ENCODE data around the gene MANSC1.
"Not testable (repeated sequence)": the region's sequence is repeated elsewhere in the genome, so short reads cannot be mapped to it uniquely, and the experiment has no call there.

Gene MANSC1

DNA sequence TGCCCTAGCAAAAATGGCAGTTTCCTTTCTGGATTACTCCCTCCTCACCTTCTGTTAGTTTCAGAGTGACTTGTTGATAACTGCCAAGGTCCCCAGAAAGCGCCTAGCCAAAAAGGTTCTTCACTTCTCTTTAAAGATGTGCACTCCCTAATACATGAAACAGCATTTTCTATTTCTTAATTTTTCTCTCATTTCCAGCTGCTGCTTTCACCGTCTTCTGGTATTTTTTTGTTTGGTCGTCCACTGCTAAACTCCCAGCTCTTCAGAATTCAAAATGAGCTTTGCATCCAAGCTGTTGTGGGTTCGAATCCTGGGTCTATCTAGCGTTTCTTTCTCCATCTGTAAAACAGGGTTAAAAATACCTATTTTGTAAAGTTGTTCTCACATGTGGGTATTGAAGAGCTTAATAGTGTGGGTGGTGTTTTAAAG lies 6.4 kb upstream of the MANSC1 start:
- peak overlapping the region; percentile 97 for H3K27ac Mint-ChIP-seq
- DNase-seq, result no peak
- H3K36me3 Mint-ChIP-seq, result peaks cover 9% of the 10 kb centered on the region
- peak overlapping the region; percentile 90 for H3K4me3 Mint-ChIP-seq
- CTCF ChIA-PET, result interaction anchor here (2.2 to 2.6 kb wide), 3 partner anchors 7 to 22 kb away, joined by 9 to 23 read pairs (median 14); partner anchors contain the start of gene MANSC1
- H3K27me3 Mint-ChIP-seq, result no peaks in the 10 kb centered on the region
- no peaks in the 10 kb centered on the region for H3K9me3 Mint-ChIP-seq
- peaks cover 54% of the 10 kb centered on the region for H3K4me1 Mint-ChIP-seq

DNA sequence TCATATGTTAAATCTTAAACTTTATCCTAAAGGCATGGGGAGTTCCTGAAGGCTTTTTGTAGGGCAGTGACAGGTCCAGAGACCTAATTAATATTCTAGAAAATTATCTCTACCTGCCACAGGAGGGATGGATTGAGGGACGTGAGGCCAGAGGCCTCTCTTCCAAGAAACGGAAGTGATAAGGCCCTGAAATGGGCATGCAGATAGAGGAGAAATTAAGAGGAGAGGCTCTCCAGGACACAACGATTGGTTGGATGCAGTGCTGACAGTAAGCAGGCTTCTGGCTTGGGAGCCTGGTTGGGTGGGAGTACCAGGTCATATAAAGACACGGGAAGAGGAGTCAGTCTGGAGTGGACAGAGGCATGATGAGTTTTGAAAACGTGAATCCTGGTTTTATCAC lies 3.8 kb upstream of the MANSC1 start:
- Mint-ChIP-seq H3K4me1 (peaks cover 55% of the 10 kb centered on the region), H3K36me3 (peaks cover 2% of the 10 kb centered on the region), H3K9me3 (no peaks in the 10 kb centered on the region), H3K27ac (peak overlapping the region; percentile 4), H3K4me3 (no peak overlapping the region), H3K27me3 (no peaks in the 10 kb centered on the region)
- CTCF ChIA-PET, result no interaction called here
- DNase-seq, result no peak

DNA sequence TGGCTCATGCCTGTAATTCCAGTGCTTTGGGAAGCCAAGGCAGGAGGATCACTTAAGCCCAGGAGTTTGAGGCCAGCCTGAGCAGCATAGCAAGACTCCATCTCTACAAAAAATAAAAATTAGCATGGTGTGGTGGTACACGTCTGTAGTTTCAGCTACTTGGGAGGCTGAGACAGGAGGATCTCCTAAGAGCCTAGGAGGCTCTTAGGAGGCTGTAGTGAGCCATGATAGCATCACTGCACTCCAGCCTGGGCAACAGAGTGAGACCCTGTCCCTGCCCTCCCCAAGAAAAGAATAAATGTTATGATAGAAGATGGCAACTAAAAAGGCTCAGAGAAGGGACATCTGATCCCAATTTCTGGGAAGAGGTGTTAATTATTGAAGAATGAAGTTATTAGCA lies 3.2 kb upstream of the MANSC1 start:
- Mint-ChIP-seq H3K4me1 (peaks cover 51% of the 10 kb centered on the region), H3K9me3 (no peaks in the 10 kb centered on the region), H3K4me3 (no peak overlapping the region), H3K36me3 (peaks cover 2% of the 10 kb centered on the region), H3K27me3 (no peaks in the 10 kb centered on the region), H3K27ac (no peak overlapping the region)
- CTCF ChIA-PET, result no interaction called here
- DNase-seq, result no peak

DNA sequence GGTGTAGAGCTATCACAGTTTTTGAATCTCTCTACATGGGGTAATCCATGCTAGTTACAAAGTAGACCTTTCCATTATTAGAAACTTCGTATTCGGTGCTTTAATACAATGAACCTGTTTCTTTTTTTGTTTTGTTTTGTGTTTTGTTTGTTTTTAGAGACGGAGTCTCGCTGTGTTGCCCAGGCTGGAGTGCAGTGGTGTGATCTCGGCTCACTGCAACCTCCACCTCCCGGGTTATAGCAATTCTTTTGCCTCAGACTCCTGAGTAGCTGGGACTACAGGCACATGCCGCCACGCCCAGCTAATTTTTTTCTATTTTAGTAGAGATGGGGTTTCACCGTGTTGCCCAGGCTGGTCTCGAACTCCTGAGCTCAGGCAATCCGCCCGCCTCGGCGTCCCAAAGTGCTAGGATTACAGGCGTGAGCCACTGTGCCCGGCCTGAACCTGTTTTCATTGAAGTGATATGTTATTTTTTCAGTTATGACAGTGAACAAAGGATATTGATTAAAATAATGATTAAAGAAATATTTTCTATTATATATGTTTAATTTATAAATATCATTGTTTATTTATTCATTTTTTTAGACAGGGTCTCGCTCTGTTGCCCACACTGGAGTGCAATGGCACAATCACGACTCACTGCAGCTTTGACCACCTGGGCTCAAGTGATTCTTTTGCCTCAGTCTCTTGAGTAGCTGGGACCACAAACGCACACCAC lies 1.6 kb upstream of the MANSC1 start:
- CTCF ChIA-PET, result interaction anchor here (0.6 to 3.7 kb wide), 4 partner anchors 9 to 434 kb away, joined by 3 to 18 read pairs (median 4); partner anchors contain the start of gene APOLD1
- H3K4me1 Mint-ChIP-seq, result peaks cover 51% of the 10 kb centered on the region
- H3K27ac Mint-ChIP-seq, H3K9me3 Mint-ChIP-seq, H3K4me3 Mint-ChIP-seq, DNase-seq, H3K27me3 Mint-ChIP-seq, H3K36me3 Mint-ChIP-seq: not testable (repeated sequence)

DNA sequence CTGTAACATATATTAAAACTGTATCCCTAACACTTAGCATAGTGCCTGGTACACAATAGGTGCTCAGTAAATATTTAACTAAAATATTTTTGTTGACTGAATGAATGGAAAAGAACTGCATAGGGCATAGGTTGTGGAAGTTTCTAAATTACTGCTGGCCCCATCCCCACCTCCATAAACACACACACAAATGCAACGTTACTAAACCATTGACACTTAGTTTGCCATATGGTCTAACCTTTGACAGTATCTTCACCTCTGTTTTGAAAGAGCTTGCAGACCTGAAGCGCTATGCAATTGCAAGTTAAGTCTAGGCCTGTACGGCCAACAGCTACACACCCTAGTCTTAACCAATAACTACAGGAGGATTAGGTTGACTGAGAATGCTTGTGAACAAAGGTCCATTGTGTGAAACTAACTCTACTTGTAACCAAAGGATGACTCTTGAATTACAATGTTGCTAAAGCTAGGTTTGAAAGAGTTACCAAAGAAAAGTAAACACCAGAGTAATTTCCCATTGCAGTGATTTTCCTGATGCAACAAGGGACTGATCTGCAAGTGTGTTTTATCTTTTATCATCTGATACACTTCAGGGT lies 924 bp upstream of the MANSC1 start:
- H3K4me3 Mint-ChIP-seq, result peak overlapping the region; percentile 69

DNA sequence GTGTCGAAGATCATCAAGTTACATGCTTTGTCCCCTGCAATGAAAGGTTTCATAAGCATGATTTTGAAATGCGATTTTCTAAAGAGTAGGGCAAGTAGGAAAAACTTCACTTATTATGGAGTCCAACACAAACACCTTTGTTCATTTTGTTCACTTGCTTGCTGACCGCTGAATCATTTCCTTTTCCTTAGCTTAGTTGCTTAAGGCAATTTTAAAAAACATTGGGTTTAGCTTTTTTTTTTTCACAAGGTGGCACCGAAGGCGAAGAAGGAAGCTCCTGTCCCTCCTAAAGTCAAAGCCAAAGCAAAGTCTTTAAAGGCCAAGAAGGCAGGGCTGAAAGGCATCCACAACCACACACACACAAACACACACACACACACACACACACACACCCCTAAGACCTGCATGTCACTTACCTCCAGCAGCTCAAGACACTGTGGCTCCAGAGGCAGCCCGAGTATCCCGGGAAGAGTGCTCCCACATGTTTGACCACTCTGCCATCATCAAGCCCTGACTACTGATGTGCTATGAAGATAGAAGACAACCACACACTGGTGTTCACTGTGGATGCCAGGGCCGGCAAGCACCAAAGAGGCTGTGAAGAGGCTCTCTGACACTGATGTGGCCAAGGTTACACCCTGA lies 11.4 kb downstream of the MANSC1 start:
- no peaks in the 10 kb centered on the region for H3K27me3 Mint-ChIP-seq
- DNase-seq, result no peak
- H3K9me3 Mint-ChIP-seq, result no peaks in the 10 kb centered on the region
- peaks cover 28% of the 10 kb centered on the region for H3K4me1 Mint-ChIP-seq
- CTCF ChIA-PET, result interaction anchor here (0.7 kb wide), 1 partner anchor 1708 kb away, joined by 3 read pairs; no protein-coding TSS in a partner anchor
- no peaks in the 10 kb centered on the region for H3K36me3 Mint-ChIP-seq
- no peak overlapping the region for H3K27ac Mint-ChIP-seq
- no peak overlapping the region for H3K4me3 Mint-ChIP-seq

More for the DNA sequence above, 924 bp upstream of the MANSC1 start:
- DNase-seq, result no peak
- peak overlapping the region; percentile 19 for H3K27ac Mint-ChIP-seq
- H3K9me3 Mint-ChIP-seq, result no peaks in the 10 kb centered on the region
- H3K27me3 Mint-ChIP-seq, result no peaks in the 10 kb centered on the region
- H3K4me1 Mint-ChIP-seq, result peaks cover 45% of the 10 kb centered on the region
- CTCF ChIA-PET, result interaction anchor here (0.6 to 3.7 kb wide), 3 partner anchors 10 to 21 kb away, joined by 3 to 18 read pairs (median 3); no protein-coding TSS in a partner anchor
- no peaks in the 10 kb centered on the region for H3K36me3 Mint-ChIP-seq

DNA sequence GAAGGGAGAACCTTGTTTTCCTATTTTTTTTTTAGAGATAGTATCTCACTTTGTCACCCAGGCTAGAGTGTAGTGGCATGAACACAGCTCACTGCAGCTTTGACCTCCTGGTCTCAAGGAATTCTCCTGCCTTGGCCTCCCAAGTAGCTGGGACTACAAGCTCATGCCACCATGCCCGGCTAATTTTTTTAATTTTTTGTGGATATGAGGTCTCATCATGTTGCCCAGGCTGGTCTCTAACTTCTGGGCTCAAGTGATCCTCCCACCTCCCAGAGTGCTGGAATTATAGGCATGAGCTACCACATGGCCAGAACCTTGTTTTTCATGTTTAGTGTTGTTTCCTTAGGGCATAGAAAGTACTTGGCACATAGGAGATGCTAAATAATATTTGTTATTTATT lies 13.5 kb downstream of the MANSC1 start:
- H3K4me1 Mint-ChIP-seq, result peaks cover 31% of the 10 kb centered on the region
- H3K27me3 Mint-ChIP-seq, result peaks cover 11% of the 10 kb centered on the region
- no peak overlapping the region for H3K4me3 Mint-ChIP-seq
- H3K9me3 Mint-ChIP-seq, result no peaks in the 10 kb centered on the region
- CTCF ChIA-PET, result interaction anchor here (0.7 to 1.5 kb wide), 6 partner anchors 12 to 747 kb away, joined by 3 to 5 read pairs (median 4); partner anchors contain the start of gene MANSC1
- no peaks in the 10 kb centered on the region for H3K36me3 Mint-ChIP-seq
- DNase-seq, result no peak
- no peak overlapping the region for H3K27ac Mint-ChIP-seq

DNA sequence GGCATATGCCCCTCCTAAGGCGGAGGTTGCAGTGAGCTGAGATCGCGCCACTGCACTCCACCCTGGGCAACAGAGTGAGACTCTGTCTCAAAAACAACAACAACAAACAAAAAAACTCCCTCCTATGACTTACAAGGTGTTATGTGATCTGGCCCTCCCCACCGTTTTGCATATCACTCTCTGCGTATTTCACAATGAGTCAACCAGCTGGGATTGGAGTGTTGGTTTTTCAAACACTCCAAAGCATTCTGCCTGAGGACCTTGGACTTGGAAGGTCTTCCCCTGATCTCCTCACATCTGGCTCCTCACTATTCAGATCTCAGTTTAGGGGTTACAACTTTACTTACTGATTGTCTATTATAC lies 14.0 kb downstream of the MANSC1 start:
- DNase-seq, result no peak
- no peaks in the 10 kb centered on the region for H3K36me3 Mint-ChIP-seq

DNA sequence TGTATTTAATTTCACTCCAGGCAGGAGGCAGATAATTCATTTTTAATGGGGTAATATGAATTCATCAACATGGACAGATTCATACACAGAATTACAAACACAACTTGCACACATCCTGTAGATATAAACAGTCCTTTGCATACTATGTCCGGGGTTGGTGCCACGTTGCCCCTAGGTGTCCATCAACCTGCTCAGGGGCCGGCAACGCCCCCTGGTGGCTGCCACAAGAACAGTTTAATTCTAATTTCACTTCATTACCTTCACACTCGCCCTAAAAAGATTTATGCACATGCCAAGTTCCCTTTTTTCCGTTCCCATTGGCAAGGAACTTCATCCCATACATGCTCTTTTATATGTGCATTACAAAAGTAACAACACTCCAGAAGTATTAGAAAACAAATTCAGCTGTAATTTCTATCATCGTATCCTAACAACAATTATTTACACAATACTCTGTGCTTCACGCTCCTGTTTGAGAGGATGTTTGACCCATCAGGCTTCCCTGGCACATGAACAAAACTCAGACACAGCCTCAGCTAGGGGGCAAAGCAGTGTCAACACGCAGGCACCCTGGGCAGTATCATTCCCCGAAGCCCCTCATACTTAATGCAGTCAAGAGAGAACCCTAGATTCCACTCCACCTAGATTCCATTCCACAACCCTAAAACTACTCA lies 15.5 kb downstream of the MANSC1 start:
- Mint-ChIP-seq H3K9me3 (no peaks in the 10 kb centered on the region), H3K36me3 (no peaks in the 10 kb centered on the region), H3K4me3 (no peak overlapping the region), H3K27ac (no peak overlapping the region), H3K4me1 (peaks cover 31% of the 10 kb centered on the region), H3K27me3 (peaks cover 21% of the 10 kb centered on the region)
- CTCF ChIA-PET, result interaction anchor here (0.6 to 3.5 kb wide), 13 partner anchors 9 to 754 kb away, joined by 3 to 23 read pairs (median 3); partner anchors contain the start of genes BORCS5 and MANSC1
- DNase-seq, result peak; percentile 70

More for the DNA sequence above, 14.0 kb downstream of the MANSC1 start:
- Mint-ChIP-seq H3K9me3 (no peaks in the 10 kb centered on the region), H3K4me1 (peaks cover 31% of the 10 kb centered on the region), H3K27ac (no peak overlapping the region), H3K27me3 (peaks cover 15% of the 10 kb centered on the region), H3K4me3 (no peak overlapping the region)
- CTCF ChIA-PET, result interaction anchor here (0.7 to 1.5 kb wide), 5 partner anchors 13 to 746 kb away, joined by 3 to 5 read pairs (median 3); partner anchors contain the start of gene MANSC1

DNA sequence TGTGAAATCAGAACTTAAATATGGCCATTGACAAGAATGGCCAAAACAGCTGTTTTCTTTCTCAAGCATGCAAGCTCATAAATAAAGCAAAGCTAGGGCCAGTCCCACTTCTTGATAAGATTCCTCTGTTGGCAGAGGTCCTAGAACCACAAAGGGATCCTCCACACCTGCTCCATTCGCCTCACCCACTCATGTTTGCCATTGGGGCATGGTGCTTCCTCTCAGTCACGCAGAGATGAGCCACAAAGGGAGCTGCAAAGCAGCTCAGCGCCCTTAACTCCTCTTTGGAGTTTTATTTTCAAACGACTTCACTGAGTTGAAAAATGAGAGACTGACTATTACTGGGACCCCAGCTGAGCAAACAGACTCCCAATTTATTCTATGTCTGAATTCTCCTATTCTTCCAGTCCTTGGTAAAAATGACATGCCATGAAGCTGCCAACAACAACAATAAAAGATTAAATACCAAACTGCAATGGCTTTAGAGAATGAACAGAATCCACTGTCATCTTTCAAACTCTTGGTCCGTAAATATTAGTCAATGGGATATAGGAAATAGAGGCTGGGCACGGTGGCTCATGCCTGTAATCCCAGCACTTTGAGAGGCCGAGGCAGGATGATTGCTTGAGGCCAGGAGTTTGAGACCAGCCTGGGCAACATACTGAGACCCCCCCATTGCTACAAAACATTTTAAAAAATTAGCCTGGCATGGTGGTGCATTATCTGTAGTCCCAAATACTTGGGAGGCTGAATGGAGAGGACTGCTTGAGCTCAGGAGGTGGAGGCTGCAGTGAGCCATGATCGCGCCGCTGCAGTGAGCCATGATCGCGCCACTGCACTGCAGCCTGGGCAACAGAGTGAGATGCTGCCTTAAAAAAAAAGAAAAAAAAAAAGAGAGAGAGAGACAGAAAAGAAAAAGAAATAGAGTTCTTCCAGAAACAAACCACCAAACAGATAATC lies 16.4 kb downstream of the MANSC1 start:
- H3K36me3 Mint-ChIP-seq, result no peaks in the 10 kb centered on the region
- H3K4me1 Mint-ChIP-seq, result peaks cover 28% of the 10 kb centered on the region
- H3K27me3 Mint-ChIP-seq, result peaks cover 21% of the 10 kb centered on the region
- no peak overlapping the region for H3K4me3 Mint-ChIP-seq
- H3K9me3 Mint-ChIP-seq, result no peaks in the 10 kb centered on the region
- CTCF ChIA-PET, result interaction anchor here (0.6 to 3.5 kb wide), 19 partner anchors 8 to 756 kb away, joined by 3 to 23 read pairs (median 3); partner anchors contain the start of genes BORCS5 and MANSC1
- no peak for DNase-seq
- H3K27ac Mint-ChIP-seq, result no peak overlapping the region

DNA sequence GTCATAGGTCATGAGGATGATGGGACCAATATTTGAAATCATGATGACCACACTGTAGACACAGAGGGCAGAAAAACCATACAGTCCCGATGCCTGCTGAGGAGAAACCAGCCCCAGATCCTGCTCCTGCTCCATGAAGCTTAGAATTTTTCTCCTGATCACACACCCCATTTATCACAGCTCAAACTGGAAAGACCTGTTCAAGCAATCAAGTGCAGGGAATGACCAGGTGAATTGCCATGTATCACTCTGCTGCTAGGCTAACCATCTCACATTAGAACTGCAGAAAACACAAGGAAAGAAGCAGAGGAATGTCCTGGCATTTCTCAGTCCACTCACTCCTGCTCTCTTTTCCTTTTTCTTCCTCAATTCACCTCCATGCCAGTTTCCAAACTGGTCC lies 18.1 kb downstream of the MANSC1 start:
- Mint-ChIP-seq H3K36me3 (no peaks in the 10 kb centered on the region), H3K27me3 (peaks cover 21% of the 10 kb centered on the region), H3K27ac (no peak overlapping the region), H3K9me3 (no peaks in the 10 kb centered on the region), H3K4me1 (peaks cover 29% of the 10 kb centered on the region), H3K4me3 (no peak overlapping the region)
- no peak for DNase-seq
- CTCF ChIA-PET, result interaction anchor here (3.5 kb wide), 1 partner anchor 19 kb away, joined by 18 read pairs; the partner anchor contains the start of gene MANSC1

DNA sequence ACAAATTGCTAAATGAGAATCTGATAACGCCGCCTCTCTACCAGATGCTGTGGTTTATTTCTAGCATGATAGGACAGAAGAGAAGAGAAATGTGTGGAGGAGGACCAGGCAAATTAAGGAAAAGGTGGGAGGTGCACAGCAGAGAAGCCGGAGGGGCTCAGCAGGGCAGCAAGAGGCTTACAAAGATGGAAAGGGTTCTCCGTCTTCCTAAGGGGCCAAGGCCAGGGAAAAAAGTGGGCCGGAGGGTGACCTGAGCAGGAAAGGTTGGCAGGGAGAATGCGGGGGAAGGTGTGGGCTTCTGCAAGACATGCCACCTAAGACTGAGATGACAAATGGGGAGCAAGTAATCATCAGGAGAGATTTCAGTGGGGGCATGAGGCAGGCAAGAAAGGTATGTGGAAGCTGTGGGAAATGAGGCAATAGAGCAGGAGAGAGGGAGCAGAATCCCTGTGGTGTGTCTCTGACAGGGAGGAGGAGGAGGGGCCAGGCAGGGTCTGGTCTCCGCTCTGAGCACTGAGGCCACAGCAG lies 18.7 kb downstream of the MANSC1 start:
- H3K9me3 Mint-ChIP-seq, result no peaks in the 10 kb centered on the region
- H3K27me3 Mint-ChIP-seq, result peaks cover 21% of the 10 kb centered on the region
- H3K4me1 Mint-ChIP-seq, result peaks cover 29% of the 10 kb centered on the region
- H3K36me3 Mint-ChIP-seq, result no peaks in the 10 kb centered on the region
- H3K27ac Mint-ChIP-seq, result no peak overlapping the region
- no peak overlapping the region for H3K4me3 Mint-ChIP-seq
- CTCF ChIA-PET, result interaction anchor here (1.1 to 1.3 kb wide), 2 partner anchors 9 to 250 kb away, joined by 3 to 4 read pairs; no protein-coding TSS in a partner anchor
- no peak for DNase-seq

Measured in activated naive CD4-positive, alpha-beta T cell treated with anti-CD3 and anti-CD28 coated beads, Interleukin-2, amount 10 ng/mL, durations not matched to agents 7 days and 5 days (primary cell).